GM23338 (cell line): Measurements from ENCODE around the gene NAA80.

ENCODE experiments used
- EZH2phosphoT487 ChIP-seq: fragments of 200-600 bp; sonication (generic); IDR thresholded peaks from one replicate; pipeline ENCODE4 v1.8.1; 2018; ENCODE audit warnings: antibody characterized with exemption; ENCODE audit not compliant: unreplicated experiment
- TF ChIP-seq, protein P1 (sequence below), 2 experiments: fragments of 200-600 bp in 1 of 2; sonication (generic) in 1 of 2; conservative IDR thresholded peaks; 2 replicates each; pipeline versions ENCODE4 v1.5.1 to v1.6.1; 2016 to 2017; ENCODE audit warnings: antibody characterized with exemption in 2 of 2, low read depth in 2 of 2, mild to moderate bottlenecking in 2 of 2, moderate library complexity in 1 of 2

GRCh38 chr3:50334339-50335075, 35.3 kb upstream of the NAA80 start:
- TF ChIP-seq, protein P1, sequence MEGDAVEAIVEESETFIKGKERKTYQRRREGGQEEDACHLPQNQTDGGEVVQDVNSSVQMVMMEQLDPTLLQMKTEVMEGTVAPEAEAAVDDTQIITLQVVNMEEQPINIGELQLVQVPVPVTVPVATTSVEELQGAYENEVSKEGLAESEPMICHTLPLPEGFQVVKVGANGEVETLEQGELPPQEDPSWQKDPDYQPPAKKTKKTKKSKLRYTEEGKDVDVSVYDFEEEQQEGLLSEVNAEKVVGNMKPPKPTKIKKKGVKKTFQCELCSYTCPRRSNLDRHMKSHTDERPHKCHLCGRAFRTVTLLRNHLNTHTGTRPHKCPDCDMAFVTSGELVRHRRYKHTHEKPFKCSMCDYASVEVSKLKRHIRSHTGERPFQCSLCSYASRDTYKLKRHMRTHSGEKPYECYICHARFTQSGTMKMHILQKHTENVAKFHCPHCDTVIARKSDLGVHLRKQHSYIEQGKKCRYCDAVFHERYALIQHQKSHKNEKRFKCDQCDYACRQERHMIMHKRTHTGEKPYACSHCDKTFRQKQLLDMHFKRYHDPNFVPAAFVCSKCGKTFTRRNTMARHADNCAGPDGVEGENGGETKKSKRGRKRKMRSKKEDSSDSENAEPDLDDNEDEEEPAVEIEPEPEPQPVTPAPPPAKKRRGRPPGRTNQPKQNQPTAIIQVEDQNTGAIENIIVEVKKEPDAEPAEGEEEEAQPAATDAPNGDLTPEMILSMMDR (conservative IDR thresholded peaks at IDR 0.05; ENCODE audit: low read depth in 2 of 2), result no peak
- no peak for TF ChIP-seq EZH2phosphoT487
